Measurements from ENCODE around the gene SEC23A. TPM values are rescaled to one million over a fixed set of nuclear protein-coding genes. Genes with fewer than 3 reads are reported as not detected.

Gene SEC23A
- total and polyA plus RNA-seq, 2 of the 13 experiments (the other 11 are each of a cell fraction or from before 2014, with no cell fraction given) = 403 to 887 TPM

- TF ChIP-seq THAP7 (CRISPR knock-in tag; IDR thresholded peaks at IDR 0.05) = no peak
- TF ChIP-seq KDM4B (CRISPR knock-in tag; IDR thresholded peaks at IDR 0.05) = no peak
- no peak for TF ChIP-seq ZNF512 (CRISPR knock-in tag; IDR thresholded peaks at IDR 0.05)
- TF ChIP-seq ARID3A (IDR thresholded peaks at IDR 0.05; ENCODE audit: low read depth, low read length) = peak; percentile 85; the same call in 1 of the 2 replicates
- peak; percentile 49; the same call in 1 of the 2 replicates for TF ChIP-seq BCL6 (CRISPR knock-in tag; IDR thresholded peaks at IDR 0.05)
- TF ChIP-seq NR2F6 (IDR thresholded peaks at IDR 0.05) = peak; percentile 74
- peak; percentile 75; the same call in 1 of the 2 replicates for TF ChIP-seq NR2F6 (CRISPR knock-in tag; IDR thresholded peaks at IDR 0.05)
- TF ChIP-seq HOMEZ (CRISPR knock-in tag; IDR thresholded peaks at IDR 0.05; ENCODE audit: low read depth) = peak; percentile 95
- no peak for TF ChIP-seq SRY (CRISPR knock-in tag; IDR thresholded peaks at IDR 0.05)
- no peak for TF ChIP-seq NPAS2 (CRISPR knock-in tag; IDR thresholded peaks at IDR 0.05; ENCODE audit: borderline replicate concordance)
- TF ChIP-seq CSRNP2 (CRISPR knock-in tag; conservative IDR thresholded peaks at IDR 0.05; ENCODE audit: low read depth) = no peak
- no peak for TF ChIP-seq REST (IDR thresholded peaks at IDR 0.05; ENCODE audit: borderline replicate concordance in 1 of 2, low read depth in 1 of 2, low read length in 2 of 2)
- TF ChIP-seq HDAC1 (CRISPR knock-in tag; IDR thresholded peaks at IDR 0.05) = no peak
- TF ChIP-seq EHMT2 (IDR thresholded peaks at IDR 0.05; ENCODE audit: borderline replicate concordance, low read depth, low read length) = no peak
- TF ChIP-seq HOXA3 (CRISPR knock-in tag; IDR thresholded peaks at IDR 0.05) = no peak
- no peak for TF ChIP-seq ZNF550 (CRISPR knock-in tag; IDR thresholded peaks at IDR 0.05; ENCODE audit: borderline replicate concordance)
- no peak; the same call in 1 of the 2 replicates for TF ChIP-seq ZFP1 (CRISPR knock-in tag; IDR thresholded peaks at IDR 0.05)
- peak; percentile 46; the same call in 1 of the 2 replicates for TF ChIP-seq NKX3-1 (CRISPR knock-in tag; IDR thresholded peaks at IDR 0.05)
These were observed 618 bp downstream of the SEC23A start (continued) for GRCh38 chr14:39102265-39102968.
